ENCODE results near the gene RBMXL3.

DNA sequence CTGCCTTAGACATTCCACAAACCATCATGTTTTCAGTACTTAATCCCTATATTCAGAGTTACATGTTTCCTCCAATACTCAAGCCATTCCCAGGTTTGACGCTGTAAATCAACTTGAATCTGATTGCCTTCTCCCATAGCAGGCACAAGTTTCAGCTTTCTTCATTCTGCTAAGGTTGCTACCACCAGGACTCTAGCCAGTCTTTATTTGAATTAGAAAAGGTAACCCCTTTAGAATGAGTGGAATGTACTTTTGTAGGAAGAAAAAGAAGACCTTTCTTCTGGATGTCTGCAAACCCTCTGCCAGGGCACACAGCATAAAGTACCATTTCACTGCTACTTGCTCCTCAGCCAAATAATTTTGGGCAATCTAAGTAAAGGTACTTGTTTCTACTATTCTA lies 10.7 kb upstream of the RBMXL3 start:
- no peak for TF ChIP-seq POLR2A (IDR thresholded peaks at IDR 0.05; ENCODE audit: low read depth, low read length)
- TF ChIP-seq, protein P1, sequence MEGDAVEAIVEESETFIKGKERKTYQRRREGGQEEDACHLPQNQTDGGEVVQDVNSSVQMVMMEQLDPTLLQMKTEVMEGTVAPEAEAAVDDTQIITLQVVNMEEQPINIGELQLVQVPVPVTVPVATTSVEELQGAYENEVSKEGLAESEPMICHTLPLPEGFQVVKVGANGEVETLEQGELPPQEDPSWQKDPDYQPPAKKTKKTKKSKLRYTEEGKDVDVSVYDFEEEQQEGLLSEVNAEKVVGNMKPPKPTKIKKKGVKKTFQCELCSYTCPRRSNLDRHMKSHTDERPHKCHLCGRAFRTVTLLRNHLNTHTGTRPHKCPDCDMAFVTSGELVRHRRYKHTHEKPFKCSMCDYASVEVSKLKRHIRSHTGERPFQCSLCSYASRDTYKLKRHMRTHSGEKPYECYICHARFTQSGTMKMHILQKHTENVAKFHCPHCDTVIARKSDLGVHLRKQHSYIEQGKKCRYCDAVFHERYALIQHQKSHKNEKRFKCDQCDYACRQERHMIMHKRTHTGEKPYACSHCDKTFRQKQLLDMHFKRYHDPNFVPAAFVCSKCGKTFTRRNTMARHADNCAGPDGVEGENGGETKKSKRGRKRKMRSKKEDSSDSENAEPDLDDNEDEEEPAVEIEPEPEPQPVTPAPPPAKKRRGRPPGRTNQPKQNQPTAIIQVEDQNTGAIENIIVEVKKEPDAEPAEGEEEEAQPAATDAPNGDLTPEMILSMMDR (IDR thresholded peaks at IDR 0.05; ENCODE audit: extremely low read depth in 1 of 2, insufficient read depth in 1 of 2, low read depth in 1 of 2, low read length in 2 of 2), result no peak
